NOMO-1 treated with dmso at 0.1 percent for 144 hours (cell line): ENCODE measurements around the gene DNAJA1.

Source experiments
- DNase-seq: peaks from one replicate; lab custom pipeline; 2025; ENCODE audit not compliant: unreplicated experiment; lab: John Stamatoyannopoulos, UW

DNAJA1 gene

GRCh38 chr9:33025572-33026342 lies 684 bp downstream of the DNAJA1 start:
- peak; percentile 36 for DNase-seq

DNA sequence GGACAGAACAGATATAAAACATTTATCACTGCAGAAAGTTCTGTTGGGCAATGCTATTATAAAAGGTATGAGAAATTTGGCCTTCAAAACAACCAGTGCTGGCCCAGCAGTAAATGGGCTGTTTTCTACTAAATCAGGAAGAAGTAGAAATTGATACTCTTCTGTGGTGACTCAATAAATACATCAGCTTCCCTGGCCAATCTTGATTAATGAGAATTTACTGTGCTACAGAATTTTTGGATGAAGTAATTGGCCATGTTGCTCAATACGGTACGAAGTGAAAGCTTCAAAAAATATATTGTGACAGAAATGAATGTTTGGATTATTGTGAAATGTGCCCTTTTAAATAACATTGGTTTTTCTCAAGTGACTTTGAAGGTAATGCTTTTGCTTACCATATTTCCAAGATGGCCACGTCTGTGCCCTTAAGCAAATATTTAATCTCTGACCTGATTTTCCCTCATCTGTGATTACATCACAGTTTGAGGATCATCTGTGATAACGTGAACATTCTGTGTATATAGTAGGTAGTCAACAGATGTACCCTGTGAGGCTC lies 4.2 kb downstream of the DNAJA1 start:
- DNase-seq = peak; percentile 56

- DNase-seq = no peak
Observed at GRCh38 chr9:33030285-33030684, 5.2 kb downstream of the DNAJA1 start.

- DNase-seq = no peak
Observed at GRCh38 chr9:33032292-33032691, 7.2 kb downstream of the DNAJA1 start.

DNA sequence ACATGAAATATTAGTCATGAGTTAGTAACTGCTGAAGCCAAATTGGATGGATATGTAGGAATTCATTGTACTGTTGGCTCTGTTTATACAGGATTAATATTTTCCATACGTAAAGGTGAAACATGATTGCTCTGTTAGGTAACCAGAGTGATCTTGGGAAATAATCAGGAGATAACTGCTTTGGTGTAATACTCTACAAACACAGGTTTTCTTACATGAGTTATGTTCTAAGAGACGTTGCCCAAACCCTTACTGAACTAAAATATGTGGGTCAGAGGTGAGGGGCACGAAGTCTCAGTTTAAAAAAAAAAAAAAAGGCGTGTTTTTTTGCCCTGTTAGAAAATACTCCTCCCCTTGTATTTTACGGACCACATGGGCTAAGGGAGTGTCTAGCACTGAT lies 7.8 kb downstream of the DNAJA1 start:
- no peak for DNase-seq

DNA sequence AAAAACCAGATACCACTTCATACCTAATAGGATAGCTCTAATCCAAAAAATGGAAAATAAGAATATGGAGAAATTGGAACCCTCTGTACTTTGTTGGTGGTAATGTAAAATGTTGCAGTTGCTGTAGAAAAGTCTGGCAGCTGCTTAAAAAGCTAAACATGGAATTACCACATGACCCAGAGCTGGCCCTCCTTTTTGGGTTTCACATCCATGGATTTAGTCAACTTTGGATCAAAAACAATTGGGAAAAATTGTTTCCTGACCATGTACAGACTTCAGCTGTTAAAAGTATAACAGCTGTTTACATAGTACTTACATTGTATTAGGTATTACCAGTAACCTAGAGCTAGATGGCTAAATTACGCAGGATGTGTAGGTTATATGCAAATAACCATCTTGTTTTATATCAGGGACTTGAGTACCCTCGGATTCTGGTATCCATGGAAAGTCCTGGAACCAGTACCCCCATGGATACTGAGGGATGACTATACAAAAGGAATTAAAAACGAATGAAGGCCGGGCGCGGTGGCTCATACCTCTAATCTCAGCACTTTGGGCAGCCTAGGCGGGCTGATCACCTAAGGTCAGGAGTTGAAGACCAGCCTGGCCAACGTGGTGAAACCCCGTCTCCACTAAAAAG lies 15.8 kb downstream of the DNAJA1 start:
- DNase-seq = no peak

DNA sequence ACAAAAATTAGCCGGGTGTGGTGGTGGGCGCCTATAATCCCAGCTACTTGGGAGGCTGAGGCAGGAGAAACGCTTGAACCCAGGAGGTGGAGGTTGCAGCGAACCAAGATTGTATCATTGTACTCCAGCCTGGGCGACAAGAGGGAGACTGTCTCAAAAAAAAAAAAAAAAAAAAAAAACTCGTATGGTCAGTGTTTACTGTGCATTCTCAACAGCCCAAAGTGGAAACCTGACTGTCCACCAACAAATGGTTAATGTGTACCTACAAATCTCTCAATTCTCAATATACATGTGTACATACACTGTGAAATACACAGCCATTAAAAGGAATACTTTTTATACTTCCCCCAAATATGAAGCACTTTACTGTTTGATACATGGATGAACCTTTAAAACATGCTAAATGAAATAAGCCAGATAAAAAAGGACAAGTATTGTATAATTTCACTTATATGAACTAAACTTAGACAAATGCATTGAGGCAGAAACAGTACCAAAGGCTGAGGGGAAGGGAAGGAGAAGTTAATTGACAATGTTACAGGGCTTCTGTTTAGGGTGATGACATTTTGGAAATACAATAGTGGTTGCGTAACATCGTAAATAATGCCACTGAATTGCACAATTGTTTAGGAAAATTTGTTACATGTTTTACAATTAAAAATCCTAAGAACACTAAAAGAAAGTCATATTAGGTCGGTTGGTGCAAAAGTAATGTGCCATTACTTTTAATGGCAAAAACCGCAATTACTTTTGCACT lies 16.5 kb downstream of the DNAJA1 start:
- DNase-seq = peak; percentile 15

- DNase-seq = no peak
Observed at GRCh38 chr9:33042473-33042872, 17.4 kb downstream of the DNAJA1 start.

DNA sequence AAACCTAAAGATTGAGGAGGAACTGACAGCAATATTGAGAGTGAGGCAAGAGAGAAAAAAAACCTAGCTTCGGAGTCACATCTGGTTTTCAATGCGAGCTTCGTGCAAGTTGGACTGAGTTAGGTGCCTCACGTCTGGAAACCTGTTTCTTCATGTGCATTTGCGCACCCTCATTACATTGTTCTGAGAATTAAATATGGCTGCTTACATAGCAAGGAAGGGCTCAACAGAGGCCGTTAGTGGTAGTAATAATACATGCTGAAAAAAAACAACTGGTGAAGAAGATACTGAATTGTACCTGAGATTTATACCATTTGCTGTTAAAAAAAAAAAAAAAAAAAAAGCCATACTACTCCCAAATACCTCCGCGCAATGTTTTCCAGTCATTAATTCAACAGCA lies 18.6 kb downstream of the DNAJA1 start:
- no peak for DNase-seq

DNA sequence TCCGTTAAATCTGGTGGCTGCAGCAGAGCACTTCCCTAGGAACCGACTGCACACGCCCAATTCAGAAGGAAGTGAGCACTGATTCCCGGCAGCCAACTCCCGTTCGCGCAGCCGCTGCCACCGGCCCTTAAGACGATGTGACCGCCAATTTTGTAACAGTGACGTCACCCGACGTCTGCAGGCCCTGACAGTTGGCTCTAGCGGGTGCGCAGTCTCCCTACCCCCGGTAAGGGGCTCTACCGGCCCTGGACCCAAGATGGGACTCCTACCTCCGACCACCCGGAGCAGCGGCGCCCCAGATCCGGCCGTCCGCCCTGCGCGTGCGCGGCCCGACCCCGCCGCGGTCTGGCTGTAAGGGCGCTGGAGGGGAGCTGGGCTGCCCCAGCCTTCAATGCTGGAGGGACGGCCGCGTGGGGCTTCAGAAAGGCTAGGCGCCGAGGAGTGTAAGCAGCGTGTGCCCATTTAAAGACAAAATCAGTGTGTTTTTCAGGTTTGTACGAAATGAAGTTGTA lies 19.1 kb downstream of the DNAJA1 start:
- peak; percentile 70 for DNase-seq

- DNase-seq = no peak
Observed at GRCh38 chr9:33044677-33045282, 19.7 kb downstream of the DNAJA1 start.

DNA sequence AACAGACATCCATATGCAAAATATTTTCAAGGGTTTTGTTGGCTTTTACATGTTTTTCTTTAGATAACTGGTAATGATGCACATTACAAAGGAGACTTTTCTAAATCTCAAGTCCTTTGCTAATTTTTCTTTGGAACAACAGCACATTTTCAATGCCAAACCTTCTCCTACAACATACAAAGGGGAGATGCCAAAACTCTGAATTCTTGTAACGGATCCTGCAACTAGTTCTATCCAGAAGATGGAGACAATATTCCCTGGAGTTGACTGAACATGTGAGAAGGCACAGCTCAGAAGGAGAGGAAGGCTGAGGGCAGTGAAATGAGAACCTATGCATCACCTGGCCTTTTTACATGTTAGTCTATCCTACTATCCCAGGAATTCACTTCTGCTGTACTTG lies 21.0 kb downstream of the DNAJA1 start:
- no peak for DNase-seq

GRCh38 chr9:33048054-33048465 lies 23.0 kb downstream of the DNAJA1 start:
- no peak for DNase-seq

GRCh38 chr9:33049680-33050361 lies 24.7 kb downstream of the DNAJA1 start:
- no peak for DNase-seq

- peak; percentile 34 for DNase-seq
Observed at GRCh38 chr9:33051144-33051543, 26.1 kb downstream of the DNAJA1 start.

- DNase-seq = peak; percentile 57
Observed at GRCh38 chr9:33065157-33066076, 40.3 kb downstream of the DNAJA1 start.

DNA sequence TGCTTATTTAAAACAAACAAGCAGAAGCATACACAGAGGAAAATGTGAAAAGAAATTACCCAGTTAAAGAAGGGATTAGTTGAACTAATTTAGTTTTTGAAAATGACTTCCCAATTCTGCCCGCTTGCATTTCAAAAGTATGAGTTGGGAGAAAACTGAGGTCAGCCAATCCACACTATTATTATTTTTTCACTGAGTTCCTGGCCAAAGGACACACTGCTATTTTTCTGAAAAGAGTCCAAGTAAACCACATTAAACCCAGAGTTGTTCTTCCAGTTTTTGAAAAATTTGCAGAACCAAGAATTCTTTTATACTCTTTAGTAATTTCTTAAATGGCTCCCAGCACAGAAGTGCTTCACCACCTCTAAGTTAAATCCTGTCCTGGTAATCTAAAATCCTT lies 43.9 kb downstream of the DNAJA1 start:
- DNase-seq = no peak

DNA sequence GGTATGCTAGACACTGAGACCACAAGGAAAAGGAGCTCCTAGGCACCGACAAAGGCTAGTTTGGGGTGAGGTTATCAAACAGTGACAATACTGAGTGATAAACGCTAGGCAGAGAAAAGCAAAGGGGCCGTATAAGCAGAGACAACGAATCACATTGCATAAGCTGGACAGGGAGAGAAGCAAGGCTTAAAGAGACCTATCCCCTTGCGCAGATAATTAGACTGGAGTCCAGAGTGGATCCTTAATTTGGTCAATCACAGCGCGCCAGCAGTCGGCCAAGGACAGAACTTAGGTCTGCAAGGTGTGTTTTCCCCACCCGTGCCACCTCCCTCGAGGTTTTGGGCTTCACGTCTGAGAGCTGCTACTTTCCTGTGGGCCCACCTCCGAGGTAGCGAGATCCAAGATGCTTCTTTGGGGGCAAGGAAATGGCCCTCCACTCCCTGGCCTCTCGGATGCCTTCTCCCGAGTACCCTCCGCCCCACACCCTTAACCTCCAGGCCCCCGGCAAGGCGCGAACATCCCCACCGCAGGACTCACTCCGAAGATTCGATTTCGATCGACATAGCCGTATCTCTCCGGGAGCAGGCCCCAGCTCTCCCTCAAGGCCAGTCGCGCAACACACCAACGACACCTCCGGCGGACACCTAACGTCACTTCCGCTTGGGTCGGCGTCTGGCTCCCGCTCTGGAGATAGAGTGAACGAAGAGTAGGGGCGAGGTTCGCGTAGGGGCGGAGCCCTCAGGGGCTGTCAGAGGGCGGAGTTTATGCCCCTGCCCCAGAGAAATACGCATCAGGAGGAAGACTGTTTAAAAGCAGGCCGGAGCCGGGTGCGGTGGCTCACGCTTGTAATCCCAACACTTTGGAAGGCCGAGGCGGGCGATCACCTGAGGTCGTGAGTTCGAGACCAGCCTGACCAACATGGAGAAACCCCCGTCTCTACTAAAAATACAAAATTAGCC lies 51.3 kb downstream of the DNAJA1 start, which contains the start of gene SMU1:
SMU1 (minus strand) TSS at position 629 of the 959 bp plus-strand sequence; CDS start at position 563, 66 bp downstream.
- peak; percentile 98 for DNase-seq
